Stimulated activated CD4-positive, alpha-beta T cell treated with anti-CD3 and anti-CD28 coated beads, Interleukin-4, amount 100 ng/mL, for 24 hours (primary cell): ENCODE data around the gene ARL9.
A peak's percentile ranks its signal among the peaks of the same experiment; 100 is the strongest.

Source experiments
- DNase-seq: peaks from one replicate; pipeline ENCODE4 v3.0.0-alpha.2; 2020

The ARL9 gene

GRCh38 chr4:56532239-56532638 is 26.6 kb downstream of the ARL9 start:
- no peak for DNase-seq

DNA sequence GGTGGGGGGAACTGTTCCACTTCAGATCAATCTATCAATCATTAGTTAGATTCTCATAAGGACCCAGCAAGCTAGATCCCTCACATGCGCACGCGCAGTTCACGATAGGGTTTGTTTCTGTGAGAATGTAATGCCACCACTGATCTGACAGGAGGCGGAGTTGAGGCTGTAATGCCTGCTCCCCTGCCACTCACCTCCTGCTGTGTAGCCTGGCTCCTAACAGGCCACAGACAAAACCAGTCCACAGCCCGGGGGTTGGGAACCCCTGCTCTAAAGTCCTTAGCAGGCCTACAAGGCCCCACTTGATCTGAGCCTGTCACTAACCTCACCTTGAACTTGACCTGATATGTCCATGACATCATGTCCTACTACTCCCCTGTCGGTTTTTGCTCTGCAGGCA is 30.3 kb downstream of the ARL9 start:
- no peak for DNase-seq

DNA sequence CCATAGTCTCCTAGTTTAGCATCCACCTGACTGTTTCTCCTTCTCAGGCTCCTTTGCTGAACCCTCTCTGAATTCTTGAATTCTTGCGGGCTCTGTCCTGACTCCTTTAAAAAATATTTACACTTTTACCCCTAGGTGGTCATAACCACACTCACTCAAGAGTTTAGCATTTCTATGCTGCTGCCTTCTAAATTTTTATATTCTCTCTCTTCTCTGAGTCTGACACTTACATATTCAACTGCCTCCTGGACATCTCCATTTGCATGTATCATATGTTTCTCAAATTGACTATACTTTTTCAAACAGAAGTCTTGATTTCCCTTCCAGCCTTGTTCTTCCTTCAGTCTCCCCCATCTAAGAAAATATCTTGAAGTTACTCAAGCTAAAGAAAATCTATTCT is 31.6 kb downstream of the ARL9 start:
- no peak for DNase-seq

GRCh38 chr4:56540826-56541225 is 35.2 kb downstream of the ARL9 start:
- DNase-seq: no peak

DNA sequence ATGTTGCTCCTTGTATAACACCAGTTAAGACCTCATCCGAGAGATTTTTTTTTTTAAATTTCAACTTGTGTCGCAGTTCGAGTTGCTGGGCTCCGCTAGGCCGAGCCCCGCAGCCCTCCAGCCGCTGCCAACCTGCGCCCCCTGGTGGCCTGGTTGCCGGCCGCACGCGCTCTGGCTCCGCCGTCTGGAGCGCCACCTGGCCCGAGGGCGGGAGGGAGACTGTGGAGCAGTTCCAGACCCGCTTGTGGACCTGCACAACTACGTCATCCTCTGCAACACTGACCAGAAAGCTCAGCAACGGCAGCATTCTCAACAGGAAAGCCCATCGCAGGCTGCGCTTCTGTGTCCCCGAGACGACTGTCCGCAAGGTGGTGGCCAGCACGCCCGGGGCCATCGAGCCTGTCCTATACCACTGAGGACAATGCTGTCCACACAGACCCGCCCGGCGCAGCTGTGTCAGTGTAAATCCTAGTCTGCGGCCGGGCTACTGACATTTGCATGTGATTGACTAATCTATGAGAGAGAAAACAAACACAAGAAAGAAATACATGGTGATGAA is 39.1 kb downstream of the ARL9 start:
- peak; percentile 86 for DNase-seq

GRCh38 chr4:56550642-56551041 is 45.1 kb downstream of the ARL9 start:
- no peak for DNase-seq

DNA sequence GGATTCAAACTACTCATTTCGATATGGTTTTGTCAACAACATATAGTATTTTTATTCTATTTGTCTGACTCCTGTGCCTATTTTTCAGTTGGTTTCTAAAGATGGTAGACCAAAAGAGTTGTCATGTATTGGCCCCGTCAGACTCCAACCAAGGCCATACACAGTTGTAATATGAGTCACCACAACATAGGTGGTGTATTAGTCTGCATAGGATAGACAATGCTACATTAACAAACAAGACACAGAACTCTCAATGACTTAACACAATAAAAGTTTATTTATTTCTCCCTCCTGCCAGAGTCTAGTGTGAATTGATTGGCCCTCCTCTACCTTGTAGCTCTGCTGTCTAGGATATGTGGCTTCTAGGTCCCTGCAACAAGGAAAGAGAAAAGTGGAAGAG is 45.9 kb downstream of the ARL9 start:
- no peak for DNase-seq

- DNase-seq: no peak
Observed at GRCh38 chr4:56552273-56552672, 46.7 kb downstream of the ARL9 start.

- no peak for DNase-seq
Observed at GRCh38 chr4:56570041-56570440, 64.5 kb downstream of the ARL9 start.
